AG04449 (cell line): ENCODE data around the gene PRKN.
"Not testable (repeated sequence)": the region's sequence is repeated elsewhere in the genome, so short reads cannot be mapped to it uniquely, and the experiment has no call there.

Experiments
- CTCF ChIA-PET: fragments of 350-600 bp; formaldehyde crosslinking; extraction: SDS; loops from one replicate; lab custom pipeline; 2021; ENCODE audit warnings: antibody characterized with exemption; lab: Yijun Ruan, JAX
- POLR2A ChIA-PET: fragments of 400-600, 350-600 bp; formaldehyde crosslinking; extraction: SDS; loops from one replicate; lab custom pipeline; 2020; ENCODE audit warnings: antibody characterized with exemption, inconsistent platforms; lab: Yijun Ruan, JAX
- DNase-seq: peaks from one replicate; pipeline ENCODE4 v3.0.0-alpha.2; 2010; ENCODE audit warnings: low read depth, low spot score
- H3K4me3 ChIP-seq: 2 replicates; pipeline ENCODE4 v1.5.1; 2011; ENCODE audit warnings: low read depth, mild to moderate bottlenecking, control low read depth, low read length
- TF ChIP-seq, protein P1 (sequence below): IDR thresholded peaks from one replicate; pipeline ENCODE4 v1.5.1; 2011; ENCODE audit warnings: mild to moderate bottlenecking, moderate library complexity, low read length, control low read depth, inconsistent platforms; ENCODE audit not compliant: insufficient read depth; ENCODE audit errors: missing control alignments

The PRKN gene

DNA sequence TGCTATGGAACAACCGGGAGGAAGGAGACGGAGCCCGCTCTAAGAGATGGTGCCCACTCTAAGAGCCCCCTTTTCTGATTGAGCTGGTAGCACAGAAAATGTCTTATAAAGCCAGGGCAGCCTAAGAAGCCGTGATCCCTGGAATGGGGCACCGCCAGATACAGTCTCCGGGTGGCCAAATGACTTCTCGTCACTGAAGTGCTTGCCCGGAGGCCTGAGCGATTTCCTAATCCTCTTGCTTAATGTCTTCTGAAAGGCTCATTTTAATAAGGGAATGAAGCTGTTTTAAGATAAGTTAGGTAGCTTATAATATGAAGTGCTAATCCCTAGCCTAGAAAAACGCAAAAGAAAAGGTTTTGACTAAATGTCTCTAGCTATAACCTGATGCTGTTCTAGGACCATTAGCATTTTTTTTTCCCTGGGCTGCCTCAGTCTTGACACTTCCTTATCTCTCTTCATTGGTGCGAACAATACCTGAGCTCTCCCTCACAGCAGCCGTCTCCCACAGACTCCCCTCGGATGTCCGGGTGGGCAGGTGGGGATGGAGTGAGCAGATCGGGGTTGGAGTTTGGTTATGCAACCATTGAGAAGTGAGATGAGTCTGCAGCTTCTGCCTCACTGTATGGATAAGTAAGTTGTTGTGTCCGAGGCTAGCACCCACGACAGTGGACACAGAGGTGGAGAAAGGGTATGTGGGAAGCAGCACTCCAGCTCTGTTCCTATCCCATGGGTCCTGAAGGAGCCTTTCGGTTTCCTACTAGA is 894.3 kb downstream of the PRKN start:
- ChIA-PET CTCF (no interaction called here), POLR2A (no interaction called here)
- H3K4me3 ChIP-seq: no peak overlapping the region
- DNase-seq: no peak
- TF ChIP-seq, protein P1, sequence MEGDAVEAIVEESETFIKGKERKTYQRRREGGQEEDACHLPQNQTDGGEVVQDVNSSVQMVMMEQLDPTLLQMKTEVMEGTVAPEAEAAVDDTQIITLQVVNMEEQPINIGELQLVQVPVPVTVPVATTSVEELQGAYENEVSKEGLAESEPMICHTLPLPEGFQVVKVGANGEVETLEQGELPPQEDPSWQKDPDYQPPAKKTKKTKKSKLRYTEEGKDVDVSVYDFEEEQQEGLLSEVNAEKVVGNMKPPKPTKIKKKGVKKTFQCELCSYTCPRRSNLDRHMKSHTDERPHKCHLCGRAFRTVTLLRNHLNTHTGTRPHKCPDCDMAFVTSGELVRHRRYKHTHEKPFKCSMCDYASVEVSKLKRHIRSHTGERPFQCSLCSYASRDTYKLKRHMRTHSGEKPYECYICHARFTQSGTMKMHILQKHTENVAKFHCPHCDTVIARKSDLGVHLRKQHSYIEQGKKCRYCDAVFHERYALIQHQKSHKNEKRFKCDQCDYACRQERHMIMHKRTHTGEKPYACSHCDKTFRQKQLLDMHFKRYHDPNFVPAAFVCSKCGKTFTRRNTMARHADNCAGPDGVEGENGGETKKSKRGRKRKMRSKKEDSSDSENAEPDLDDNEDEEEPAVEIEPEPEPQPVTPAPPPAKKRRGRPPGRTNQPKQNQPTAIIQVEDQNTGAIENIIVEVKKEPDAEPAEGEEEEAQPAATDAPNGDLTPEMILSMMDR: no peak

DNA sequence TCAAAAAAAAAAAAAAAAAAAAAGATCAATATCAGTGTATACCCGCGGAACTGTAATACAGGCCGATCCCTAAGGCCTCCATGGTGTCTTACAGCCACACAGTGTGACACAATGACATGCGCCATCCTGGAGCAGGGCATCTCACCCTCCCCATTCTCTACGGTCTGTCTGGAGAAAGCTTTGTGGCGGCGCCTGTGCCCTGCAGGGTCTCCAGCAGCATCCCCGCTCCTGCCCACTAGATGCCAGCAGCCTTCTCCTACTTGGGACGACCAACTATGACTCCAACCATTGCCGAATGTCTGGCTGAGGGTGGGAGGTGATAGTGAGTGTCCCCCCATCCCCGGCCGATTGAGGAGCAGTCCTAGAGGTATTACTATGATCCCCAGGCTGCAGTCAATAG is 894.9 kb downstream of the PRKN start:
- CTCF ChIA-PET: no interaction called here
- POLR2A ChIA-PET: no interaction called here
- H3K4me3 ChIP-seq: no peak overlapping the region
- TF ChIP-seq, protein P1: no peak
- no peak for DNase-seq

DNA sequence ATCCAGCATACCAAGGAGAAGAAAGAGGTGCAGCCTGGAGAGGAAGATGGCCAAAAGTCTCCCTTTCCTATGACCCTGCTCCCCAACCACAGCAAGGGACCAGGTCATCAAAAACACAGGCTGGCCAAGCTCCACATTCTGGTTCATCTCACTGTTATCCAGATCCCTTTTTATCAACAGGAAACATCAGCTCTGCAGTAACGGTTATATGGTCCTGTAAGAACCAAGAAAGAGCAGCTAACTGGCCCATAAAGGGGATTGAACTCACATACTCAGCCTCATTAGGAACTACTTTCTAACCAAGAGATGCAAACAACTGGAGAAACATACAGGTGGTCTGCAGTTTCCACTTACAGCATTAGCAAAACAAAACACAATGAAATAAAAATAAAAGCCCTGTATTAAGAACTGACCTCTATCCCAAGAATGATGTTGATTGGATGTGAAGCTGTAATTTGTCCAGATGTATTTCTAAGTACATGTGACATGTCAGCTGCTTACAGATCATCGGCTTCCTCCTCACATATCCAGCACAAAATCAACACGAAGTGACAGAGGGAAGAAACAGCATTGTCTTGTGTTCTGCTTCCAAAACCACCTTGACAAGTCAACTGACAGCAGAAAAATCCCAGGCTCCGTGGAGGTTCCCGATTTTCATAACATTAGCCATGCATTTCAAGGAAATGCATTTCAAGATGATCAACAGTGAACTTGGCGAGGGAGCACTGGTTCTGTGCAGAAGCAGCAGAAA is 896.5 kb downstream of the PRKN start:
- no peak for DNase-seq
- ChIA-PET CTCF (no interaction called here), POLR2A (no interaction called here)
- no peak overlapping the region for H3K4me3 ChIP-seq
- TF ChIP-seq, protein P1: no peak

DNA sequence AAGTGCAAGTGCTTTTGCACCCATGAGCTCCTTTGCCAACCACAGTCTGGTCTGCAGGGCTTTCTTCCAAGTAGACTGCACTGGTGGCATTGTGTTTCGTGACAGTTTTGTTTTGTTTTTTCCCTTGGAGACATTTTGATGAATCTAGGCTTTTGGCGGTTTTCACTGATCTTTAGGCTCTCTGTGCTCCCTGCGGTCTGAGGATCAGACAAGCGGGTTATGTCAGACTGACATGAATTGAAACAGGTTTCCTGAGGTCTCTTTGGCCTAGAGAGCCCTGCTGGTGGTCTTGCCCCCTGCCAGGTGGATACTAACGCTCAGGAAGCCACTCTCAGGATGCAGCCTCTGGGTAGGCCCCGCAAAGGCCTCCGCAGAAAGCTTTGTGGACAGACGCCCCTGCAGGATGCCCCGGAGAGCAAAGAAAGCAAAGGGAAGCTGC is 898.3 kb downstream of the PRKN start:
- CTCF ChIA-PET: no interaction called here
- POLR2A ChIA-PET: no interaction called here
- TF ChIP-seq, protein P1: no peak
- no peak for DNase-seq
- H3K4me3 ChIP-seq: no peak overlapping the region

DNA sequence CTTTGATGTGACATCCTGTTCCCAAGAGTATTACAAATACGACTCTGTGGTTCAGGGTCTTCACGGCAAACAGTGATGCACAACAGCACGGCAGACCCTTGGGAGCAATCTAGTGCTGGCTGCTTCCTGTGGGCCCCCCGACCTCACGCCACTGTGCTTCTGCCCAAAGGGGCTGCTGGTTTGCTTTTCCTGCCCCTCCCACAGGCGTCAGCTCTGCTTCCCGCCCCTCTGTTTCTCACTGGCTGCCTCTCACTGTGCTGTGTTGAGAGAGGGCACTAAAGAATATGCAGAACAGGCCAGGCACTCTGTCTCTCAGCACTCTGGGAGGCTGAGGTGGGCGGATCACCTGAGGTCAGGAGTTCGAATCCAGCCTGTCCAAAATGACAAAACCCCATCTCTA is 899.2 kb downstream of the PRKN start:
- DNase-seq: no peak
- CTCF ChIA-PET: no interaction called here
- TF ChIP-seq, protein P1: no peak
- no peak overlapping the region for H3K4me3 ChIP-seq
- POLR2A ChIA-PET: no interaction called here

DNA sequence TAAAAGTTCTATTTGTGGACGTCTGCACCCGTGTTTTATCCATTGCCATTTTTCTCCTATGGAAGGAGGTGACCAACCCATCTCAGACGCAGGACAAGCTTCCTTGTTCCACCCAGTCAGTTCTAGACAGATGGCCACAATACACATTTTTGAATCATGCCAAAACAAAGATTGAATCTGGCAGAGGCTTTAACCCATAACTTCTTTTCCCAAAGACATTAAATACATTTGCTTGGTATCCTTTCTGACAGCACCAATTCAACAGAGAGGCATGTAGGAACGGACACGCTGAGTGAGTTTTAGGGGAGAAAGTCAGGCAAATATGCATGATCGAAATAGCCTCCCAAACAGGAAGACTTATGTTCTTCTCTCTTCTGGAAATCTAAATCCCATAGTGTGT is 901.1 kb downstream of the PRKN start:
- DNase-seq: no peak
- ChIA-PET POLR2A (no interaction called here), CTCF (no interaction called here)
- TF ChIP-seq, protein P1: no peak
- H3K4me3 ChIP-seq: no peak overlapping the region

DNA sequence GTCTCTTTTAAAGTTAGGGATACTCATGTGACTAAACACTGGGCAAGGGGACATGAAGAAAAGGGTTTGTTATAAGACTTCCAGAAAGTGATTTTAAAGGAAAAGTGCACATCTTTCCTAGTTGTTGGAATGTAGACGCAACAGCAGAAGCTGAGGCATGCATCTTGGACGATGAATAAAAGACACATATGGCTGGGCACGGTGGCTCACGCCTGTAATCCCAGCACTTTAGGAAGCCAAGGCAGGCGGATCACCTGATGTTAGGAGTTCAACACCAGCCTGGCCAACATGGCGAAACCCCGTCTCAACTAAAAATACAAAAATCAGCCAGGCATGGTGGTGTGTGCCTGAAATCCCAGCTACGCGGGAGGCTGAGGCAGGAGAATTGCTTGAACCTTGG is 905.4 kb downstream of the PRKN start:
- CTCF ChIA-PET, DNase-seq, POLR2A ChIA-PET, H3K4me3 ChIP-seq: not testable (repeated sequence)
